ENCODE results near the gene FBXO22. TPM values are rescaled to one million over a fixed set of nuclear protein-coding genes. Genes with fewer than 3 reads are reported as not detected.
"Not testable (repeated sequence)": the region's sequence is repeated elsewhere in the genome, so short reads cannot be mapped to it uniquely, and the experiment has no call there.

Gene FBXO22
- 50.5 and 58.1 TPM in 2 replicates for total RNA-seq (2014; rRNA removed; shearing (Covaris generic))

DNA sequence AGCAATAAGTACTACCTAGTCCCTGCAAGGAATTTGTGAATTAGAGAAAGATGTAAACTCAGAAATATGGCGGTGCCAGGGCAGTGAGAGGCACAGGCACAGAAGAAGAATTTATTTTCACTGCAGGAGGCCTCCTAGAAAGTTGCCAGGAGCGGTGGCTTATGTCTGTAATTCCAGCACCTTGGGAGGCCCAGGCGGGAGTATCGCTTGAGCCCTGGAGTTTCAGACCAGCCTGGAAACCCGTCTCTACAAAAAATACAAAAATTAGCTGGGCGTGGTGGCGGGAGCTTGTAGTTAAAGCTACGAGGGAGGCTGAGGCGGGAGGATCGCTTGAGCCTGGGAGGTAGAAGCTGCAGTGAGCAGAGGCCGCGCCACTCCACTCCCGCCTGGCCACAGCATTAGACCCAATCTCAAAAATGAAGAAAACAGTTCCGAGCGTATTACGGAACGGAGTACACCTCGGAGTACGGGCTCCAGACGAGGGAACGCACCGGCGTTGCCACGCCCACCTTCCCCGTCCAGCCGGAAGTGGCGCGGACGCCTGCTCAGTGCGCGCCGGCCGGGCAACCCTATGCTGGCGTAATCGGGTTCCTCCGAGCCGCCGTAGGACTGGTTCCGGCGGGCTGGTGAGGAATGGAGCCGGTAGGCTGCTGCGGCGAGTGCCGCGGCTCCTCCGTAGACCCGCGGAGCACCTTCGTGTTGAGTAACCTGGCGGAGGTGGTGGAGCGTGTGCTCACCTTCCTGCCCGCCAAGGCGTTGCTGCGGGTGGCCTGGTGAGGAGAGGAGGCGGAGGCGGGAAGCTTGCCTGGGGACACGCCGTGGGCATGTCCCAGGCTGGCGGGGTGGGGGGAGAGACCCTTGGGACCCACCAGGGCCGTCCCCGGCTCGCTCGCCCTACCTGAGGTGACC is at the start of gene FBXO22:
Gene FBXO22, plus strand, starts transcription at position 548 of the 909 bp plus-strand sequence. Its CDS starts 86 bp downstream, at position 634.
- DNase-seq (ENCODE audit: low read depth): peak; percentile 90

DNA sequence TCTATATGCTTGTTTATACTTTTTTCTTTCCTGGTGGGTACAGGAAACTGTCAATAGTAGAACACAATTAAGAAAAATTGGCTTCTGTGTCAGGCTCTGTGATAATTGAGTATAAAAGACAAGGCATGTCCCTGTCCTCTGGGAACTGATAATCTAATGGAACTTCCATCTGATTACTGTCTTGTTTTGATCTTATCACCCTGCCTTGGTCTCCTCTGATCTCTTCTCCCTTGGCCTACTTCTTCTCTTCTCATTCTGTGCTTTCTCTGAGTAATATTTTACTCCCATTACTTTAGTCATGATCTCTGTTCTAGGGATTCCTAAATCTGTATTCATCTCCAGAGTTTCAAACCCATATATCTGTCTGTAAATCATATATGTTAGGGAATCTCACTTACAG is 45.8 kb upstream of the FBXO22 start:
- DNase-seq (ENCODE audit: low read depth): no peak

DNA sequence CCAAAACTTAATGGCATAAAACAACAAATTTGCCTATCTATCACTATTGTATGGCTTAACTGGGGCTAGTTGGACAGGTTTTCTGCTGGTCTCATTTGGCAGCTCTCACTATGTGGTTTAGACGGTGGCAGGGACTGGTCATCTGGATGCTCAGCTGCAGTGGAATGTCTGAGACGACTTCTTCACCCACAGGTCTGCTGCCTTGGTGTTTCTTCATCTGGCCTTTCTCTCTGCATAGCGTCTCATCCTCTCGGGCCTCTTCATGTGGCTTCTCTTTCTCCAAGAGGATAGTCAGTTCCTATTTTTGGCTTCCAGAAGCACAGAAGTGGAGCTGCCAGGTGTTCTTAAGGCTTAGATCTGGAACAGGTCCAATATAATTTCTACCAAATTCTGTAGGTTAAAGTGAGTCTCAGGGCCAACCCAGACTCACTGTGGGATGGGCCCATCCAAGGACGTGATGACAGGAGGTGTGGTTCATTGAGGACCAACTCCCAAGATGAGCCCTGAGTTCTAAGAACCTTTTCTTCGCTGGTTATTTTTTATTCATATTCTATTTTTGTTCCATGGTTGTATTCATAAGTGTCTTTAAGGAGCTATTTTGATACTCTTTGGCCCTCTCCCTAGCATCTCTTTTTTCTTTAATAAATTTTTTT is 41.8 kb upstream of the FBXO22 start:
- DNase-seq (ENCODE audit: low read depth): peak; percentile 33

DNA sequence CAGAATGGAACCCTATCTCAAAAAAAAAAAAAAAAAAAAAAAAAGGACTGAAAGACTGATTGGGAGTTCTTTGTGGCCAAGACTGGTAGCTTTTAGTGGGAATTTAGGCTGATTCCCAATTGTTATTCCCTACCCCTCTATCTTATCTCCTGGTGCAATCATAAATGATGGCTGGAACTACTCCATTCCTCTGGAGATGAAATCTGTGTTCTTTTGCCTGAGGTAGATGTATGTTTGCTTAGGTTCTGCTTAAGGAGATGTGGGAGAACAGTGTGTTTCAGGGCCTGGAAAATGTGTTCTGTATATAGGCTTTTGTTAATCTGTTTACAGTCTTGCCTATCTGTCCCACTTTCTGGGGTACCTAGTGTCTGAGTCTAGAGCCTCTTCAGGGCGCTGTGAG is 40.9 kb upstream of the FBXO22 start:
- no peak for DNase-seq (ENCODE audit: low read depth)

DNA sequence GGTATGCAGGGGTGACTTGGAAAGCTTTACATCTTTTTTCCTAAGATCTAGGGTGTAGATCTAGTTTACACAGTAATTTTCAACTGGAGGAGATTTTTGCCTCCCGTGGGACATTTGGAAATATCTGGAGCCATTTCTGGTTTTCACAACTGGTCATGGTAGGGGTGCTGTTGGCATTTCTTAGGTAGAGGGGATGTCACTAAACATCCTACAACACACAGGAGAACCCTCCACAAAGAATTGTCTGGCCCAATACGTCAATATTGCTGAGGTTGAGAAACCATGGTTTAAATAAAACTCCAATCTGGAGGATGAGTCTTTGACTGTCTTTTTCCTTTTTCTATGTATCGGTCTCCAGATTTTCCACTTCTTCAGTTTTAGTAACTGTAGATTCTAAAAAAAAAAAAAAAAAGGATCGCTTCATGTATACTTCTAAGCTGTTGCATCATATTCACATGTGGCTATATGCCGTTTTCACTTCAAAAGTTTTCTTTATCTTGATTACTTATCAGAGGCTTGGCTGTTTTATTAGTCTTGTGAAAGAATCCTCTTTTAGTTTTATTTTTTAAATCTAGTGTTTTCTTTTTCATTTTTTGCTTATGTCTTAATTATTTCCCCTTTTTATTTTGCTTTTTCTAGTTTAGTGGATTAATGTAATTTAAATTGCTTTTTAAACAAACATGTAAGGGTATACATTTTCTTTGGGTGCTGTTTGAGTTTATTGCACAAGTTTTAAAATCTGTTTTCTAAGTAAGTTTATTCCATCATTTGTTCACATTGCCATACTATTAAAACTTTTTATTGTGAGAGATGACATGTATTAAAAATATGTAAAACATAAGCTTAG is 39.2 kb upstream of the FBXO22 start:
- DNase-seq (ENCODE audit: low read depth): no peak

DNA sequence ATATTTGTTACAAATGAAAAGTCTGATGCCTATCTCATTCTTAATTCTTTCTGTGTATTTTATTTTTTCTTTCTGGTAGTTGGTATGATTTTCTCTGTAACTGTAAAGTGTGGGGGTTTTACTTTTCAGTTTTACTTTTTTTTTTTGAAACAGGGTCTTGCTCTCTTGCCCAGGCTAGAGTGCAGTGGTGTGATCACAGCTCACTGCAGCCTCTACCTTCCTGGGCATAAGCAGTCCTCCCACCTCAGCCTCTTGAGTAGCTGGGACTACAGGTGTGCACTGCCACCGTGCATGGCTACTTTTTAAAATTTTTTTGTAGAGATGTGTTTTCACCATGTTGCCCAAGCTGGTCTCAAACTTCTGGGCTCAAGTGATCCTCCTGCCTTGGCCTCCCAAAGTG is 37.6 kb upstream of the FBXO22 start:
- not testable (repeated sequence) for DNase-seq (ENCODE audit: low read depth)

DNA sequence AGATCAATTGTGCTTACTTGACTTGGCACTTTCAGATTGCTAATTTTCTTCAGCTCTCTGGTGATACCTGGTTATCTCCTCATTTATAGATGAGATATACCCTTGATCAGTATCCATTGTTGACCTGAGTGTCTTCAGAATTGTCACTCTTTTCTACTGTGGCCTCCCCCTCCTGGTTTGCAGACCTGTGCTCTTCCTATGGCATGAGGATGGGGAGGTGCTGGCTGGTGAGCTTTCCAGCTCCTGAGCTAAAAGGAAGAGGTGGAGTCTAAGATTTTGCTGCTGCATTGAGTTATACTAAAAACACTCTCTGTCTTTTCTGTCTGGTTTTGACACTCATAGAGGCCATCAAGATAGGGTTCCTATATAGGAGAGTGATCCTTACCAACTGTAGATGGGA is 36.8 kb upstream of the FBXO22 start:
- DNase-seq (ENCODE audit: low read depth): no peak

DNA sequence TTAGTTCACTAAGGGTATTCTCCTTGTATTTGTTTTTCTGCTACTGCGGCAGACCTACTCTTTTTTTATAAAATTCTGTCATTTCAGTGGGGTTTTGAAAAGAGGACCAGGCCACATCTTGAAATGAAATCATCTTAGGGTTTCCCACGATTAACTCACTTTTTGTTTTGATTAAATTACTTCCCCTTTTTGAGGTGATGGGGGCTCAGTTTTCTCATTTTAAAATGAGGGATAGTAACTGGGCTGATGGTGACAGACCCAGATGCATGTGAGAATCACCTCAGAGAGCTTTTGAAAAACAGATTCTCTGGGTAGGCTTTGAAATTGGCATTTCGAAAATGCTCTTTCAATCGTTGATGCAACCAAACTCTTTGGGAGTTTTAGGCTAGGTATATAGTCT is 36.2 kb upstream of the FBXO22 start:
- DNase-seq (ENCODE audit: low read depth): no peak

DNA sequence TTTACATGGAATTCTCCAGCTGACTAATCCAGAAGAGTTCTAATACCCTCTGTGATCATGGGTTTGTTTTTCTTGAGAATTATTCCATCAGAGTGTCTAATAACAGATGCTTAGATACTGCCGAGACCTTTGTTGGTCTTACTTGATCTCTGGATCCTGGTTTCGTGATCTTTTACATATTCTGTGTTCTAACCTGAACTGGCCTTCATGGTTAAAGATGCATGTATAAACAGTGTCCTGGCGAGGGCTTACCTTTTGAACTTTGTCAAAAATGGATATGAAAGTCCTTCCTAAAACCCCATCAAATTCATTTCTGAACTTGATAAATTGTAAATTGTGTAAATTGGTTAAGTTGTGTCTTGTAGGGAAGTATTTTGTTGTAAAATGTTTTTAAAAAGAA is 35.7 kb upstream of the FBXO22 start:
- no peak for DNase-seq (ENCODE audit: low read depth)

DNA sequence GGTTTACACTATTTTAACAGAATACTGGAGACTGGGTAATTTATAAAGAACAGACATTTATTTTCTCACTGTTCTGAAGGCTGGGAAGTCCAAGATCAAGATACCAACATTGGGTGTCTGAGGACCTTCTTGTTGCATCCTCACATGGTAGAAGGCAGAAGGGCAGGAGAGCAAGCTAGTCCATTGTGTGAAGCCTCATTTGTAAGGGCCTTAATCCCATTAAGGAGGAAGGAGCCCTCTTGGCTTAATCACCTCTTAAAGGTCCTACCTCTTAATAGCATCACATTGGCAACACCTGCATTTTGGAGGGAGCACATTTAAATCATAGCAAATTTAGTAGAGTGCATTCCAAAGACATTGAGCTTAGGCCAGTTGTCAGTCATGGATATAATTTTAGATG is 34.2 kb upstream of the FBXO22 start:
- no peak for DNase-seq (ENCODE audit: low read depth)

DNA sequence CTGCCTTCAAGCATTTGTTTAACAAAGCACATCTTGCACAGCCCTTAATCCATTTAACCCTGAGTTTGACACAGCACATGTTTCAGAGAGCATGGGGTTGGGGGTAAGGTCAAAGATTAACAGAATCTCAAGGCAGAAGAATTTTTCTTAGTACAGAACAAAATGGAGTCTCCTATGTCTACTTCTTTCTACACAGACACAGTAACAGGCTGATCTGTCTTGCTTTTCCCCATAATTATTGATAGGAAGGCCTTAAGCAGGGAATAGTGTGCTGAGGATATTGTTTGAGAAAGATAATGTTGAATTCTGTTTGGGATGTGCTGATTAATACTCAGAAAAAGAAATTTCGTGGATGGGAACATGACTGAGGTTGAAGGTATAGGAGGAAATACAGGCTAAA is 32.1 kb upstream of the FBXO22 start:
- DNase-seq (ENCODE audit: low read depth): not testable (repeated sequence)

DNA sequence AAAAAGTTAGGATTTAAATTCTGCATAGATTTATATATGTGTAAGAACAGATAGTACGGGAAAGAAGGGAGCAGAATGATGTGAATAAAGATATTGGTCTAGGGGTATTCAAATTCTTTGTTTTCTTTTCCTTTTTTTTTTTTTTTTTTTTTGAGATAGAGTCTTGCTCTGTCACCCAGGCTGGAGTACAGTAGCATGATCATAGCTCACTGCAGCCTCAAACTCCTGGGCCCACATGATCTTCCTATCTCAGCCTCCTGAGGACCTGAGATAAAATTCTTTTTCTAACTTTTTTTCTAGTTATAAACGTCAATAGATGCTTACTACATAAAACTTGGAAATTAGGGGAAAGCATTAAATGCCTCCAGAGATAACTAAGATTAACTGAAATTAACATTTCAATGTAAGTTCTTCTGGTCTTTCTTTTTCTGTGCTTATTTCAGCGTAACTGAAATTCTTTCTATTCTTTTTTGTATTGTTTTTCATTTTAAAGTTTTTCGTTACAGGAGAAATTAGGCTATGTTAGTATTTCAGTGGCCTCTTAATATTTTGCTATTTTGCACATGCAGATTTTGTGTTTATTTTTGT is 31.2 kb upstream of the FBXO22 start:
- DNase-seq (ENCODE audit: low read depth): no peak

DNA sequence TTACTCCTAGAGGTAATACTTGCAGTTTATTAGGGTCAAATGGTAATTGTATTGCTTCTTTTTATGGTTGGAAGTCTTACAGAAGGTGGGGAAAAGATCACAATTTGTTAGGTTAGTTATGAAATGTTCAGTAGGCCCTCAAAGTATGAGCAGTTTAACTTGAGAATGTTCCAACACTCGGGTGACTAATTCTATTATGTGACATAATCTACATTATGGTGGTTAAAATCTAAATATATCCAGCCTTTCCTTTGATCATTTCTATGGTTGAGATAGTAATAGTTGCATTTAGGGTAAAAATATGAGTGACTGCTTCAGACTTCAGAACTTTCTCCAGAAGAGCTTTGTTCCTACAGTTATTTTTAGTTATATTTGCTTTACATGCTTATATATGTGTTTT is 19.6 kb upstream of the FBXO22 start:
- peak; percentile 12 for DNase-seq (ENCODE audit: low read depth)

DNA sequence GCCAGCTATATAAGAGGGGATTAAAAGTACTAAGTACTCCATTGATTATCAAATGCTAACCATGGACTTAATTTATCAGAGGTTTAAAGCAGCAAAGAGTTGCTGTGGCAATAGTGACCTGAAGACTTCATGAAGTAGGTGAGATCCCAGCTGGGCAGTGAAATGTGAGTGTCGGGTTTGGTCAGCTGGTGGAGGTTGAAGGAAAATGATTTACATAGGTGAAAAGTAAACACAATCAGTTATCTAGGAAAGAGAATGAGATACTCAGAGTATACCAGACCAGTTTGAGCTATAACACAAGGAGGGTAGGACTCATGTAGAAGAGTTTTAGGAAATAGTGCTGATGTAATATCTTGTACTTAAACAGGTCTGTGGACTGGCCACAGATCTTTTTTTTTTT is 16.5 kb upstream of the FBXO22 start:
- no peak for DNase-seq (ENCODE audit: low read depth)

DNA sequence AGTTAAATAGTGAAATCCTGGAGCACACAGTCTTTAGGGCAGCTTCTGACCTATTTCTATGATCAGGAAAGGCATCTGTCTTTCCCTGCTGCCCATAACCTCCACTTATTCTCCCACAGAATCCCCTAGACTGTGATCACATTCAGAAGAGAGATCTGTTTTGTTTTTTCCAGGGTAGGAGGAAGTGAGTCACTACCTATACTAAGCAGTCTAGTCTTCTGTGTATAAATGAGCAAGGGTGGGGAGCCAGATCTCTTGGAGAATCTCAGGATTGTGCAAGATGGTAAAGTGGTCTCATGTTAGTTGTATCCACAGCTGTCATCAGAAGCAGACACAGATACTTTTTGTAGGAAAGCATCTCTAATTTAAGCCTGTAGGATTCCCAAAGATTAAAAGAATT is 11.8 kb upstream of the FBXO22 start:
- DNase-seq (ENCODE audit: low read depth): peak; percentile 88

DNA sequence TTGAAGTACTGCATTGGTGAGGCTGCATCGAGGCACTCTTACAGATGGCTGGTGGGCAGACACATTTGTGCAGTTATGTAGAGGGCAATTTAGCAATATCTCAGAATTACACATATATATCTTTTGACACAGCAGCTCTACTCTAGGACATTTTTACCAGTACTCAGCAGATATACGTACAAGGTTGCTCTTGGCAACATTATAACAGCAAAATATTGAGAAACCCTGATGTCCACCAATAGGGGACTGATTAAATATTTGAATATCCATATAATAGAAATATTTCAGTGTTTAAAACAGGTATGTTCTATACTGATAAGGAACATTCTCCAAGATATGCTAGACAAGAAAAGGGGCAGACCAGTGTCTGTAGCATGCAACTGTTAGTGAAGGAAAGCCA is 7.9 kb upstream of the FBXO22 start:
- DNase-seq (ENCODE audit: low read depth): no peak

DNA sequence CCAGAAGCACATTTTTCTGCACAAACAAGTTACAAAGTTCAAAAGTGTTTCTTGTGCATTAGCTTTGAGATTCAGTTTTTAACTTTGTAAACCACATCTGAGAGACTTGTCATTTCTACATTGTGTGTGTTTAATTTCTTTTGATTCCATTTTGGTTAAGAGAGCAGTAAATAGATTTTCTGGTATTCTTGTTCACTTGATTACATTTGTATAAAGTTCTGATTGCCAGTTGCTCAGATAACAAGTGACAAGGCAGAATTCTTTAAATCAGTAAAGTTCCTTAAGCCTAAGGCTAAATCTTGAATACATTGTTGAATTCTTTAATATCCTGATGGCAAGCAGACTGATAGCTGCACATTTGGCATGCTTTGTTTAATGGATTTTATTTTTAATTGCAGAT is 3.1 kb upstream of the FBXO22 start:
- DNase-seq (ENCODE audit: low read depth): no peak

DNA sequence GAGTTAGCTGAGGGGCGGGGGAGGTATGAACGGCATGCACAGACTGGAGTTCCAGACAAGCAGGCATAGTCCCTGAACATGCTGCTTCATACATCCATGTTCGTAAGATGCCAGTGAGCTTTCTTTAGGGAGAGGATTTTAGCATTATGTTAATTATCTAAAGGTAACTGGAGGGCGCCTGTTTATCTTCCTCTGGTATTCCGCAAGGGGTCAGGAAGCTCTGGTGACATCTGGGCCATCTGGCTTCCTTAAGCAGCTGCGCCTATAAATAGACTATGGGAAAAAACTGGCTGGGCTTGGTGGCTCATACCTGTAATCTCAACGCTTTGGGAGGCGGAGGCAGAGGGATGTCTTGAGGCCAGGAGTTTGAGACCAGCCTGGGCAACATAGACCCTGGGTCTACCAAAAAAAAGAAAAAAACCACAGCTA is 1.5 kb upstream of the FBXO22 start:
- DNase-seq (ENCODE audit: low read depth): no peak

DNA sequence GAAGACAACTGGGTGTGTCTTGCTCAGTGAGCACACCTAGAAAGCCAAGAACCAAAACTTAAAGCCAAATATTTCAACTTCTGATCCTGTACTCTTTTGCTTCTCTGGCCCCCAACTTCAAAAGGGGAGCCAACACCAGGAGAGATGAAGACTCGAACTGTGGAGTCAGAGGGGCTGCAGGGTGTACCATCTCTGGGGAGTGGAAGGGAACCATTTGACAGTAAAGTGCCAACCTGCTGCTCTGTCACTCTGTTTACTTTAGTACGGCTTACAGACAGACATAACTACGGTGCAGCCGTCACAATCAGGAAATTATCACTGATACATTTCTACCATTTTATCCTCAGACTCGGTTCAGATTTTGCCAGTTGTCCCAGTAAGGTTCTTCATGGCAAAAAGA is 1.6 kb downstream of the FBXO22 start:
- DNase-seq (ENCODE audit: low read depth): no peak

DNA sequence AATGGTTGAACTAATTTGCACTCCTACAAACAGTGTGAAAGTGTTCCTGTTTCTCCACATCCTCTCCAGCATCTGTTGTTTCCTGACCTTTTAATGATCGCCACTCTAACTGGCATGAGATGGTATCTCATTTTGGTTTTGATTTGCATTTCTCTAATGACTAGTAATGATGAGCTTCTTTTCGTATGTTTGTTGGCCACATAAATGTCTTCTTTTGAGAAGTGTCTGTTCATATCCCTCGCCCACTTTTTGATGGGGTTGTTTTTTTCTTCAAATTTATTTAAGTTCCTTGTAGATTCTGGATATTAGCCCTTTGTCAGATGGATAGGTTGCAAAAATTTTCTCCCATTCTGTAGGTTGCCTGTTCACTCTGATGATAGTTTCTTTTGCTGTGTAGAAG is 6.7 kb downstream of the FBXO22 start:
- DNase-seq (ENCODE audit: low read depth): not testable (repeated sequence)

DNA sequence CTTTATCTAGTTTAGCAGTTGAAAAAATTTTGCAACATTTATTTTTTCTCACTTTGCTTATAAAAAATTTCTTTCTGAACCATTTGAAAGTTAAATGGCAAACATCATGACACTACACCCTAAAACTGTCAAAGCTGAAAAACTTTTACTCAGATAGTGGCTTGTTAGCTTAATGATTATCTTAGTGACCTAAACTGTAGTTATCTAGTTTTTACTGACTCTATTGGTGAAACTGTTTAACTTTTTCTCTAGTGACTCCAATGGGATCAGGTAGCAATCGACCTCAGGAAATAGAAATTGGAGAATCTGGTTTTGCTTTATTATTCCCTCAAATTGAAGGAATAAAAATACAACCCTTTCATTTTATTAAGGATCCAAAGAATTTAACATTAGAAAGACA is 13.3 kb downstream of the FBXO22 start:
- no peak for DNase-seq (ENCODE audit: low read depth)

DNA sequence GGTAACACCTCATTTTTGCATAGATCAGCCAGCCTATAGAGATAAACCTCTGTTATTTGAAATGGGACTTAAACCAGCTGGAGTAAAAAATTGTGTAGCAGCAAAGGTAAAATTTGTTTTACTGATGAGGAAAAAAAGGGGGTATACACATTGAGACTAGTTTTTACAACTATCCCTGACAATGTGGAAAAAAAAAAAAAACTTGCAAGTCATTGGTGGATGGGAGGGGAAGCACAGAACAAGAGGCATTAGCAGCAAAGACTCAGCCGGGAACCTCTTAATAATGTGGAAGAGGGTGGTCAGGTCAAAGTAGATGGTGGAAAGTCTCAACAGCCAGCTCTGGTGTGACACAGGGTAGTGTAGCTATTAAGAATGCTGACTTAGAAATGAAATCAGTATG is 14.5 kb downstream of the FBXO22 start:
- DNase-seq (ENCODE audit: low read depth): no peak

All from RPMI7951 (cell line).